B cell (primary cell): ENCODE results near the gene OR4N5. TPM values are rescaled to one million over a fixed set of nuclear protein-coding genes. Genes with fewer than 3 reads are reported as not detected.

Experiments
- ATAC-seq: fragments of 200-7000 bp; cut with Tn5 transposase; one replicate; pipeline ENCODE4 v1.10.0; 2021; ENCODE audit warnings: low read depth, mild to moderate bottlenecking, moderate number of reproducible peaks, moderate library complexity
- CTCF ChIA-PET: fragments of 350-600 bp; sonication (Branson Sonifier 250); formaldehyde crosslinking; loops from one replicate; lab custom pipeline; 2021; ENCODE audit warnings: antibody characterized with exemption, inconsistent platforms; lab: Charles Lee
- POLR2A ChIA-PET: fragments of 350-600 bp; sonication (Branson Sonifier 250); formaldehyde crosslinking; loops from one replicate; lab custom pipeline; 2021; ENCODE audit warnings: antibody characterized with exemption; lab: Charles Lee
- DNase-seq: peaks from one replicate; pipeline ENCODE4 v3.0.0; 2013
- H2AFZ ChIP-seq: 2 replicates; pipeline ENCODE4 v1.6.1; 2012; ENCODE audit warnings: mild to moderate bottlenecking, low read depth, low read length; ENCODE audit not compliant: insufficient read depth, poor library complexity, severe bottlenecking
- H3K27ac ChIP-seq, 2 donors: 1 replicate in 1 of 2; 2 replicates in 1 of 2; pipeline ENCODE4 v1.5.1; 2012 to 2013; ENCODE audit warnings: low read length in 2 of 2, mild to moderate bottlenecking in 2 of 2, moderate library complexity in 1 of 2
- H3K27me3 ChIP-seq, 4 experiments: fragments of 200-600 bp in 1 of 4; sonication (generic) in 1 of 4; replicated peaks in 1 of 4; 1 replicate in 2 of 4; 2 replicates in 2 of 4; pipeline versions ENCODE4 v1.6.1 to v1.7.0; 2013 to 2016; ENCODE audit warnings: low read length in 3 of 4, mild to moderate bottlenecking in 2 of 4, mixed read lengths in 1 of 4, moderate library complexity in 1 of 4; ENCODE audit not compliant: insufficient read depth in 4 of 4, control insufficient read depth in 3 of 4; ENCODE audit errors: control extremely low read depth in 1 of 4
- H3K36me3 ChIP-seq, 2 experiments: replicated peaks in 1 of 2; 1 replicate in 1 of 2; 2 replicates in 1 of 2; pipeline versions ENCODE4 v1.6.1 to v1.7.1; 2013; ENCODE audit warnings: low read length in 1 of 2; ENCODE audit not compliant: insufficient read depth in 2 of 2, control insufficient read depth in 1 of 2; ENCODE audit errors: control extremely low read depth in 1 of 2, extremely low read depth in 1 of 2
- H3K4me1 ChIP-seq, 2 donors: fragments of 200-600 bp in 1 of 2; sonication (generic) in 1 of 2; 1 replicate in 1 of 2; 2 replicates in 1 of 2; pipeline versions ENCODE4 v1.5.1 to v1.6.1; 2013 to 2017; ENCODE audit warnings: low read length in 2 of 2; ENCODE audit not compliant: control insufficient read depth in 2 of 2, insufficient read depth in 2 of 2
- H3K4me2 ChIP-seq: replicated peaks from 2 replicates; pipeline ENCODE3; 2012; ENCODE audit warnings: mild to moderate bottlenecking, low read depth, low read length; ENCODE audit not compliant: poor library complexity, severe bottlenecking
- H3K4me3 ChIP-seq, 5 experiments: fragments of 200-600 bp in 1 of 5; sonication (generic) in 1 of 5; 1 replicate in 3 of 5; 2 replicates in 2 of 5; pipeline versions ENCODE4 v1.5.1 to v1.7.0; 2011 to 2016; ENCODE audit warnings: low read length in 4 of 5, mild to moderate bottlenecking in 4 of 5, low read depth in 2 of 5, control low read depth in 1 of 5, moderate library complexity in 1 of 5; ENCODE audit not compliant: insufficient read depth in 1 of 5; ENCODE audit errors: control extremely low read depth in 1 of 5, extremely low read depth in 1 of 5
- H3K79me2 ChIP-seq: fragments of 200-600 bp; sonication (generic); one replicate; pipeline ENCODE4 v1.6.0; 2016; ENCODE audit warnings: low read length; ENCODE audit not compliant: control insufficient read depth, insufficient read depth
- H3K9ac ChIP-seq: fragments of 200-600 bp; sonication (generic); 2 replicates; pipeline ENCODE4 v1.6.1; 2017; ENCODE audit warnings: mild to moderate bottlenecking, low read length, moderate library complexity
- H3K9me3 ChIP-seq, 3 donors: one replicate each; pipeline versions ENCODE4 v1.6.1 to v1.7.1; 2013; ENCODE audit warnings: low read length in 2 of 3; ENCODE audit not compliant: control insufficient read depth in 2 of 3, insufficient read depth in 1 of 3; ENCODE audit errors: control extremely low read depth in 1 of 3
- H4K20me1 ChIP-seq: 2 replicates; pipeline ENCODE4 v1.6.0; 2012; ENCODE audit warnings: mild to moderate bottlenecking, low read length; ENCODE audit not compliant: insufficient read depth, control insufficient read depth, poor library complexity, severe bottlenecking
- H3K27ac Mint-ChIP-seq: one replicate; pipeline ENCODE4 v1.8.0; 2021; ENCODE audit warnings: mixed read lengths
- H3K27me3 Mint-ChIP-seq: one replicate; pipeline ENCODE4 v1.8.0; 2021; ENCODE audit warnings: mixed read lengths
- H3K4me1 Mint-ChIP-seq: one replicate; pipeline ENCODE4 v1.8.0; 2021; ENCODE audit warnings: mixed read lengths
- H3K4me3 Mint-ChIP-seq: one replicate; pipeline ENCODE4 v1.8.0; 2021; ENCODE audit warnings: mixed read lengths
- H3K9me3 Mint-ChIP-seq: one replicate; pipeline ENCODE4 v1.8.0; 2022; ENCODE audit warnings: mixed read lengths; ENCODE audit not compliant: insufficient read depth
- EZH2 ChIP-seq: IDR thresholded peaks from 2 replicates; pipeline ENCODE4 v1.6.1; 2012; ENCODE audit warnings: borderline replicate concordance, low read depth, mild to moderate bottlenecking, moderate library complexity, low read length; ENCODE audit not compliant: insufficient read depth, poor library complexity, severe bottlenecking
- WGBS: methylation state at CpG from one replicate; pipeline ENCODE4 v1.1.5; 2013; ENCODE audit warnings: missing lambda C conversion rate; ENCODE audit not compliant: insufficient coverage; 5-methylcytosine and 5-hydroxymethylcytosine counted together
- intact Hi-C: fragments of 100-400 bp; cut with micrococcal nuclease; formaldehyde crosslinking; loops from one replicate; pipeline ENCODE4 v1.10.0; 2022
- polyA plus RNA-seq: library from polyadenylated mRNA; depleted of rRNA; stranded (reverse); fragments of >200 nt; gene quantifications from 2 replicates; pipeline ENCODE4 v1.2.3, GENCODE V29; 2012
- total RNA-seq, 2 donors: library from RNA; stranded (reverse); fragments of 120-200 nt in 1 of 2; gene quantifications; 1 replicate in 1 of 2; 2 replicates in 1 of 2; pipeline versions ENCODE4 v1.2.3 to v1.2.4, GENCODE V29; 2013 to 2022
- TF ChIP-seq, protein P1 (sequence below): fragments of 200-600 bp; IDR thresholded peaks from one replicate; pipeline ENCODE4 v1.8.0; 2022; ENCODE audit warnings: antibody characterized with exemption, mild to moderate bottlenecking

Gene OR4N5
- total and polyA plus RNA-seq, 2 donors (not counting 1 experiment from before 2014, with no cell fraction given) = not detected

GRCh38 chr14:20143911-20144310, 5.3 kb downstream of the OR4N5 start:
- no peak for TF ChIP-seq EZH2
- TF ChIP-seq, protein P1, sequence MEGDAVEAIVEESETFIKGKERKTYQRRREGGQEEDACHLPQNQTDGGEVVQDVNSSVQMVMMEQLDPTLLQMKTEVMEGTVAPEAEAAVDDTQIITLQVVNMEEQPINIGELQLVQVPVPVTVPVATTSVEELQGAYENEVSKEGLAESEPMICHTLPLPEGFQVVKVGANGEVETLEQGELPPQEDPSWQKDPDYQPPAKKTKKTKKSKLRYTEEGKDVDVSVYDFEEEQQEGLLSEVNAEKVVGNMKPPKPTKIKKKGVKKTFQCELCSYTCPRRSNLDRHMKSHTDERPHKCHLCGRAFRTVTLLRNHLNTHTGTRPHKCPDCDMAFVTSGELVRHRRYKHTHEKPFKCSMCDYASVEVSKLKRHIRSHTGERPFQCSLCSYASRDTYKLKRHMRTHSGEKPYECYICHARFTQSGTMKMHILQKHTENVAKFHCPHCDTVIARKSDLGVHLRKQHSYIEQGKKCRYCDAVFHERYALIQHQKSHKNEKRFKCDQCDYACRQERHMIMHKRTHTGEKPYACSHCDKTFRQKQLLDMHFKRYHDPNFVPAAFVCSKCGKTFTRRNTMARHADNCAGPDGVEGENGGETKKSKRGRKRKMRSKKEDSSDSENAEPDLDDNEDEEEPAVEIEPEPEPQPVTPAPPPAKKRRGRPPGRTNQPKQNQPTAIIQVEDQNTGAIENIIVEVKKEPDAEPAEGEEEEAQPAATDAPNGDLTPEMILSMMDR = no peak
- 78% methylated on average over 7 of the region's 7 CpGs for WGBS

GRCh38 chr14:20144820-20145219, 6.2 kb downstream of the OR4N5 start:
- no peak overlapping the region for H3K9ac ChIP-seq
- DNase-seq (no peak), ATAC-seq (no peak)
- H3K4me1 Mint-ChIP-seq = no peaks in the 10 kb centered on the region
- no peak overlapping the region for H3K27ac ChIP-seq
- H4K20me1 ChIP-seq = no peaks in the 10 kb centered on the region
- ChIA-PET POLR2A (no interaction called here), CTCF (no interaction called here)
- intact Hi-C loops = no loop called here
- H3K9me3 Mint-ChIP-seq = no peaks in the 10 kb centered on the region
- H3K27me3 Mint-ChIP-seq = peaks cover 11% of the 10 kb centered on the region
- H3K9me3 ChIP-seq = no peaks in the 10 kb centered on the region
- no peaks in the 10 kb centered on the region for H3K36me3 ChIP-seq
- WGBS = no CpG with 5 or more reads among the region's 1 CpG
- no peak overlapping the region for H3K4me2 ChIP-seq
- H3K4me3 ChIP-seq = no peak overlapping the region
- no peaks in the 10 kb centered on the region for H3K79me2 ChIP-seq
- TF ChIP-seq, protein P1 = no peak
- TF ChIP-seq EZH2 = no peak
- H3K27ac Mint-ChIP-seq = no peak overlapping the region
- no peaks in the 10 kb centered on the region for H3K4me1 ChIP-seq
- H3K27me3 ChIP-seq = no peaks in the 10 kb centered on the region
- H2AFZ ChIP-seq = no peak overlapping the region
- no peak overlapping the region for H3K4me3 Mint-ChIP-seq

More at GRCh38 chr14:20143911-20144310, 5.3 kb downstream of the OR4N5 start:
- no peaks in the 10 kb centered on the region for H3K36me3 ChIP-seq
- ATAC-seq (no peak), DNase-seq (no peak)
- no peaks in the 10 kb centered on the region for H4K20me1 ChIP-seq
- ChIA-PET POLR2A (no interaction called here), CTCF (no interaction called here)
- no peak overlapping the region for H3K4me2 ChIP-seq
- no peak overlapping the region for H3K9ac ChIP-seq
- no peak overlapping the region for H2AFZ ChIP-seq
- no peak overlapping the region for H3K4me3 Mint-ChIP-seq
- H3K27me3 Mint-ChIP-seq = peaks cover 11% of the 10 kb centered on the region
- intact Hi-C loops = no loop called here
- no peak overlapping the region for H3K27ac ChIP-seq
- no peak overlapping the region for H3K4me3 ChIP-seq
- no peaks in the 10 kb centered on the region for H3K9me3 ChIP-seq
- no peaks in the 10 kb centered on the region for H3K79me2 ChIP-seq
- H3K27ac Mint-ChIP-seq = no peak overlapping the region
- H3K4me1 ChIP-seq = no peaks in the 10 kb centered on the region
- no peaks in the 10 kb centered on the region for H3K4me1 Mint-ChIP-seq
- peaks cover 0 to 3% (median 0%) of the 10 kb centered on the region in 4 experiments for H3K27me3 ChIP-seq
- H3K9me3 Mint-ChIP-seq = no peaks in the 10 kb centered on the region
